Fibroblast of upper back skin (primary cell): Measurements from ENCODE around the gene NOS3.

Experiments used
- DNase-seq: peaks from one replicate; pipeline ENCODE4 v3.0.0-alpha.2; 2013

The NOS3 gene

DNA sequence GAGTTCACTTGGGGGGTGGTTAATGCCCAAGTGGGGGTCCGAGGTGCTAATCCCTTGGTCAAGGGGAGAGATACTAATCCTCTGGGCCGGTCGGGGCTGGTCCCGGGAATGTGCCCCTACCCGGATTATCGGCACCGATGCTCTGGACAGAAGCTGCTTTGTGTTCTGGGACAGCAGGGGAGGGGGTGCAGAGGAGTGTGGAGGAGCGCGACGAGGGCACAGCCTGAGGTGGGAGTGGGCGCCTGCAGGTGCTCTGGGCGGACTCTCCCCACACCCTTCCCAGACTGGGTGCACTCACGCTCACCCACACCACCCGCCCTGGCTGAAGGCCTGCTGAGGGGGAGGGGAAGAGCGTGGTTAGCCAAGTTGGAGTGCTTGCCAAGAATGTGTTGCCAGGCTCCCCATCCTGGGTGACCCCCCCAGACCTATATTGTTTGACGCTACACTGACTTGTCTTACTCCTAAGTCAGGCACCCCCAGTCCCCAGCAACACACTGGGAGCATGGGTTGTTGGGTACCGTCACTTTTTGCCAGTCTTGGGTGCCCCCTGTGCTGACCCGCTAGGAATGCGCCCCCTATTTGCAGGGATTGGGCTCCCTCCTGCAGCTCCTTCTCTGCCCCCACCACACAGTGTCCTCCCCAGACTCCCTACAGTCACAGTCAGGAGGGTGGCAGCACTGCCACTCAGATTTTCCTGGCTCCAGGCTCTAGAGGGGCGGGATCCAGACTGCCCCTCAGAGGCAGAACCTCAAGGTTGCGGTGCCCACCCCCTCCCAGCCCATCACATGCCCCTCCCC, 69.8 kb downstream of the NOS3 start:
- DNase-seq: no peak

DNA sequence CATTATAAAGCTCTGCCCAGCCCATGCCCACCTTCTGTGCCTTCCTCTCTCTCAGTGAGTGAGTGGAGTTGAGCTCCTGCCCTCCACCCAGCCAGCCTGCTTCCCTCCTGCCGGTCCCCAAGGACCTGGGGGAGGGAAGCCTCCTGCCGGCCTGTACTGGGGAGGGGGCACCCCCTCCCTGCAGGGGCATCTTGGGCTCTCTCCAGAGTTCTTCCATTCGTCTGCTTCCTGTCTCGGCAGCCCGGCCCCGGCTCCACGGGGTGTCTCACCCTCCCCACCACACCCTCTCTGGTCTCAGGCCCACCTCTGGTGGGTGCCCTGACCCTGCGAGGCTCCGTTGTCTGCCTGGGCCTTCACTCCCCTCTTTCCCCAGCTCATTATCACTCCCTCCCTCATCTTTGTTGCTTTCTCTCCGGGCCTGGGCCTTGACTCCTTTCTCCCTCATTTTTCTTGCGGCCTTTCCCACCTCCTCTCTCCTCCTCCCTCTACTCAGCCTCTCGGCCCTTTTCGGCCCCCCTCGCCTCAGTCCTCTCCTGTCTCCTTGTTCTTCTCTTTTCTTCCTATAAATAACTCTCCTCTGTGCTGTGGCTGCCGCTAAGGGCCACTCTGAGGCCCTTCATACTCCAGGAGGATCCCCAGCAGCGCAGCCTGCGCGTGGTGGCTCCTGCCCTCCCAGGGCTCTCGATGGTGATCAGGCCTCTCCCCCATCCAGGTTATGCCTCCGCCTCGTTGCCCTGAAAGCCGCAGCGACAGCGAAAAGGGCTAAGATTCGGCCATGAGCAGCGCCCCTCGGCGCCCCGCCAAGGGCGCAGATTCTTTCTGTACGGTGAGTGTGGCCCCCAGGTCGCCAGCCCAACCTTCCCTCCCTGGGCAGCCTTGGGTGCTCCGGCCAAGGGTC, 70.6 kb downstream of the NOS3 start:
- DNase-seq: peak; percentile 35

GRCh38 chr7:151062111-151062398, 71.2 kb downstream of the NOS3 start:
- DNase-seq: no peak

DNA sequence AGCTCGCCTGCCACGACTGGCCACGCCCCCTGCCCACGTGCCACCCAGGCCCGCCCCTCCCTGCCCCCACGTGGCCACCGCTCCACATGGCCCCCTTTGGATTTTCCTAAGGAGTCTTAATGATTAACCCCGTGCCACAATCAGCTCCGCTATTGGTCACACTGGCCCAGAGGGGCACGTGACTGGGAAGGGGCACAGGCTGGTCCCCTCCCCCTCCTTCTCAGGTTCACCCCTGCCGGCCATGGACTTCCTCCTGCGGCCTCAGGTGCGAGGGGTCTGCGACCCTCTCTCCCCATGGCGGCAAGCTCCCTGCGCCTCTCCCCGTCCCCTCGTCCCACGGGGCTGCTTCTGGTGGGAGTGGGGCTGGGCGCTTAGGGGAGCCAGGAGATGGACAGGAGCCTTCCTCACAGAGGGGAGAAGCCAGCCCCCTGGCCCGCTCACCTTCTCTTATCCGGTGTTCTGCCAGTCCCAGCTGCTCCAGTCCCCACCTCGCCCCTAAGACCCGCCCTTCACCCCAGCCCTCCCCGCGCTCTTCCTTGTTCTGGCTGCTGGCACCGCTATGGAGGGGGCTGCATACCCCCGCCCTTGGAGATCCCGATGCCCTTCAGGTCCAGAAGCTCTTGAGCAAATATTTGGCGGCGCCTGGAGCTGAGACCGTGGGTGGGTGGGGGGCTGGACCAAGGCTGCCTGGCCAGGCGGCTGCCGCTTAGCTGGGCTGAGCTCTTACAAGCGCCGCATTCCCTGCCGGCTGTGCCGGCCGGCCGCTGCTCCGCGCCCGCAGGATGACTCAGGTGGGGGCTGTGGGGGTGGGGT, 71.8 kb downstream of the NOS3 start:
- DNase-seq: peak; percentile 61

DNA sequence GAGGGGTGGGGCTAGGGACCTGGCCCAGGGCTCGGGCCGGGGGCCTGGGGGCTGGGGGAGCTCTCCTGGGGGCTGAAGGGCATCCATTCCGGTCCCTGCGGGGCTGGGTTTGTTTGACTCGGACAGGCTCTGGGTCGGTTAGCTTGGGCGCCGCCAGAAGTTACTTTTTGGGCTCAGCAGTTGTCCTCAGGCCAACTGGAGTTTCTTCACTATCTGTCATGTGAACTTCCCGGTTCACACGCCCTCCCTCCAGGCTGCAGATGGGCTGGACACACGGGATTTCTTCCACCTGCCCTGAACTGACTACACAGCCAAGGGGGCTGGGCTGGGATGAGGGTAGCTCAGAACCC, 72.4 kb downstream of the NOS3 start:
- DNase-seq: no peak
